ENCODE measurements around the gene RNF225. TPM values are rescaled to one million over a fixed set of nuclear protein-coding genes. Genes with fewer than 3 reads are reported as not detected.

The RNF225 gene
- total RNA-seq, 1 donor = not detected

DNA sequence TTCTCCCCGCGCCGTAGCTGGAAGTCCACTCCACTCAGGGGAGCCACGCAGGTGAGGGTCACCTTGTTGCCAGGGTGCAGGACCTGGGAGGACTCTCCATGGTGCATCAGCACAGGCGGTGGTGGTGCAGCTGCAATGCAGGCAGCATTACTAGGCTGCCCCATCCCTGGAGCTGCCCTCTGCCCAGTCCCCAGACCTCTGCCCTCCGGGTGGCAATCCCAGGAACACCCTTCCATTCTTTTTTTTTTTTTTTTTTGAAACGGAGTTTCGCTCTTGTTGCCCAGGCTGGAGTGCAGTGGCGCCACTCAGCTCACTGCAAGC is 43.9 kb upstream of the RNF225 start:
- TF ChIP-seq CTCF (IDR thresholded peaks at IDR 0.05; ENCODE audit: insufficient read depth, low read length) = no peak
- no peak for DNase-seq (ENCODE audit: low read depth)
- no peak overlapping the region for H3K4me3 ChIP-seq (ENCODE audit: low read depth, low read length)

DNA sequence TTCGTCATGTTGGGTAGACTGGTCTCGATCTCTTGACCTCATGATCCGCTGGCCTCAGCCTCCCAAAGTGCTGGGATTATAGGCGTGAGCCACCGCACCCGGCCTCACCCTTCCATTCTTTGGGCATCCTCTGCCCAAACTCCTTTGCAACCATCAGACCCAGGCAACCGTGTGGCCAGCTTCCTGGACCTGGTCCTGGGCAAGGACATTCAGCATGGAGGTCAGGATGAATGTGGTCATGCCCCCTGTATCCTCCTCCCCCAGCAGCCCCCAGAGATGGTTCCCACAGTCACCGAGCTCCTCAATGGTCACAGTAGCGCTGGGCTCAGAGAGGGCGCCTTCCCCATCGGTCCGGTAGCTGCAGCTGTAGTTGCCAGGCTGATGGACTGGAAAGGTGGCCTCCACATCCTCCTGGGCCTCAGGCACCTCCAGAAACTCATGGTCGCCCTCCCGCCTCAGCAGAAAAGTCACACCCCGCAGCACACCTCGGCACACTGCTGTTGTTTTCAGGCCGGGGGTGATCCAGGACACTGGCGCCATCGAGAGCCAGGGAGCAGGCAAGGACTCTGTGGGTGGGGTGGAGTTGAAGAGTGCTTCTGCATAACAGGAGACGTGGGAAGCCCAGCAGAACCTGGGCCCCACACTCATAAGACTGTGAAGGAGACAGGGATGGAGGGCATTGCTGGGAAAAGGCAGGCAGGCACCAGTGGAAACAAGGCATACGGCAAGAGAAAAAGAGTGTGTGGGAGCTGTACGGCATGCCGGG is 43.3 kb upstream of the RNF225 start:
- TF ChIP-seq CTCF (IDR thresholded peaks at IDR 0.05; ENCODE audit: insufficient read depth, low read length) = no peak

GRCh38 chr19:58352760-58353671 is 42.4 kb upstream of the RNF225 start, which contains the start of gene A1BG:
A1BG (minus strand) TSS chr19:58353492; CDS start chr19:58353437, 55 bp downstream.
- no peak within 1 kb of the TSS for H3K4me3 ChIP-seq (ENCODE audit: low read depth, low read length)
- no peak for TF ChIP-seq CTCF (IDR thresholded peaks at IDR 0.05; ENCODE audit: insufficient read depth, low read length)
- DNase-seq (ENCODE audit: low read depth) = no peak

More for the DNA sequence above, 43.3 kb upstream of the RNF225 start:
- no peak overlapping the region for H3K4me3 ChIP-seq (ENCODE audit: low read depth, low read length)
- no peak for DNase-seq (ENCODE audit: low read depth)

- no peak for TF ChIP-seq CTCF (IDR thresholded peaks at IDR 0.05; ENCODE audit: insufficient read depth, low read length)
- no peak overlapping the region for H3K4me3 ChIP-seq (ENCODE audit: low read depth, low read length)
- DNase-seq (ENCODE audit: low read depth) = no peak
Observed at GRCh38 chr19:58353717-58354477, 41.6 kb upstream of the RNF225 start.

- no peak overlapping the region for H3K4me3 ChIP-seq (ENCODE audit: low read depth, low read length)
- no peak for DNase-seq (ENCODE audit: low read depth)
- TF ChIP-seq CTCF (IDR thresholded peaks at IDR 0.05; ENCODE audit: insufficient read depth, low read length) = no peak
Observed at GRCh38 chr19:58354478-58355030, 40.9 kb upstream of the RNF225 start.

DNA sequence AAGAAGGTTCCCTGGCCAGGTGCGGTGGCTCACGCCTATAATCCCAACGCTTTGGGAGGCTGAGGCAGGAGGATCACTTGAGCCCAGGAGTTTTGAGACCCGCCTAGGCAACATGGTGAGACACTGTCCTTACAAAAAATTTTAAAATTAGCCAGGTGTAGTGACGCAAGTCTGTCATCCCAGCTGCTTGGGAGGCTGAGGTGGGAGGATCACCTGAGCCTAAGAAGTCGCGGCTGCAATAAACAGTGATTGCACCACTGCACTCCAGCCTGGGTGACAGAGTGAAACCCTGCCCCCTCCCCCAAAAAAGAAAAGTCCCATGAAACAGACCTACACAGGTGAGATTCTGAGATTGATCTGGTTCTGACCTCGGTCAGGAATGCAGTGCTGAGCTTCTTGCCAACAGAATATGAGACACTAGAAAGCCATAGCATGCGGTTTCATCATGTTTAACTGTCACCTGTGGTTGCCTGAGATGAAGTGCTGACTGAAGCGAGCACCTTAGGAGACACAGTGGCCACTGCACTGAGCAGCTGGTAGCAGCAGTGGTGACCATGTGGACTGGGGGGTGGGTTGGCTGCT is 40.1 kb upstream of the RNF225 start:
- TF ChIP-seq CTCF (IDR thresholded peaks at IDR 0.05; ENCODE audit: insufficient read depth, low read length) = no peak
- H3K4me3 ChIP-seq (ENCODE audit: low read depth, low read length) = no peak overlapping the region
- DNase-seq (ENCODE audit: low read depth) = no peak
